ENCODE data around the gene KCNK3. TPM values are rescaled to one million over a fixed set of nuclear protein-coding genes. Genes with fewer than 3 reads are reported as not detected.

Gene KCNK3
- total RNA-seq, 1 donor from 2014 or later = 2.7 TPM

DNA sequence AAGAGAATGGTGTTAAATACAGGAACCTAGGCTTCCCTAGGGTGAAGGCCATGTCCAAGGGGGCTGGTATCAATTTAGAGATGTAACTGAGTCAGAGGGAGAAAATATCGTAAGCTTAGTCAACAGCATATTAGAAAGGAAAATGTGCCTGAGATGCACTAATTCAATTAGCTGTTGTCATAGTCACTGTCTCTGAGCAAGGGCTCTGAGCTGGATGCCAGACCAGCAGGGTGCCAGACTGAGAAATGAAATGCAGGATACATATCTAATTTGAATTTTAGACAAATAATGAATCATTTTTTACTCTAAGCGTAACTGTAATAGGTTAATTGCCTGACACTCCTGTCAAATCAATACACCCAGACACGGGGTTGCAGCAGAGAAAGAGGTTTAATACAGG lies 60.1 kb downstream of the KCNK3 start:
- Mint-ChIP-seq H3K4me1 (ENCODE audit: unreplicated experiment) (peaks cover 12% of the 10 kb centered on the region), H3K27me3 (no peaks in the 10 kb centered on the region), H3K27ac (no peak overlapping the region), H3K4me3 (no peak overlapping the region), H3K36me3 (no peaks in the 10 kb centered on the region), H3K9me3 (peaks cover 4% of the 10 kb centered on the region)
- TF ChIP-seq, protein P1, sequence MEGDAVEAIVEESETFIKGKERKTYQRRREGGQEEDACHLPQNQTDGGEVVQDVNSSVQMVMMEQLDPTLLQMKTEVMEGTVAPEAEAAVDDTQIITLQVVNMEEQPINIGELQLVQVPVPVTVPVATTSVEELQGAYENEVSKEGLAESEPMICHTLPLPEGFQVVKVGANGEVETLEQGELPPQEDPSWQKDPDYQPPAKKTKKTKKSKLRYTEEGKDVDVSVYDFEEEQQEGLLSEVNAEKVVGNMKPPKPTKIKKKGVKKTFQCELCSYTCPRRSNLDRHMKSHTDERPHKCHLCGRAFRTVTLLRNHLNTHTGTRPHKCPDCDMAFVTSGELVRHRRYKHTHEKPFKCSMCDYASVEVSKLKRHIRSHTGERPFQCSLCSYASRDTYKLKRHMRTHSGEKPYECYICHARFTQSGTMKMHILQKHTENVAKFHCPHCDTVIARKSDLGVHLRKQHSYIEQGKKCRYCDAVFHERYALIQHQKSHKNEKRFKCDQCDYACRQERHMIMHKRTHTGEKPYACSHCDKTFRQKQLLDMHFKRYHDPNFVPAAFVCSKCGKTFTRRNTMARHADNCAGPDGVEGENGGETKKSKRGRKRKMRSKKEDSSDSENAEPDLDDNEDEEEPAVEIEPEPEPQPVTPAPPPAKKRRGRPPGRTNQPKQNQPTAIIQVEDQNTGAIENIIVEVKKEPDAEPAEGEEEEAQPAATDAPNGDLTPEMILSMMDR (conservative IDR thresholded peaks at IDR 0.05) = no peak
- no peak for DNase-seq (ENCODE audit: extremely low spot score, unreplicated experiment)

DNA sequence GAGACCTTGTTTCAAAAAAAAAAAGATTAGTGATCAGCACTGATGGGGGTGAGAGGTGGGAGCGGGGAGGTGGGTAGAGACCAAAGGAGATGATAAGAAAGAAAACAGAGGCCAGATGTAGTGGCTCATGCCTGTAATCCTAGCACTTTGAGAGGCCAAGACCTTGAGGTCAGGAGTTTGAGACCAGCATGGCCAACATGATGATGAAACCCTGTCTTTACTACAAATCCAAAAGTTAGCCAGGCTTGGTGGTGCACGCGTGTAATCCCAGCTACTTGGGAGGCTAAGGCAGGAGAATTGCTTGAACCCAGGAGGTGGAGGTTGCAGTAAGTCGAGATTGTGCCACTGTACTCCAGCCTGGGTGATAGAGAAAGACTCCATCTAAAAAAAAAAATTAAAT lies 62.0 kb downstream of the KCNK3 start:
- Mint-ChIP-seq H3K4me3 (no peak overlapping the region), H3K27ac (no peak overlapping the region), H3K9me3 (peaks cover 4% of the 10 kb centered on the region), H3K4me1 (ENCODE audit: unreplicated experiment) (peaks cover 22% of the 10 kb centered on the region), H3K36me3 (no peaks in the 10 kb centered on the region), H3K27me3 (no peaks in the 10 kb centered on the region)
- TF ChIP-seq, protein P1 (conservative IDR thresholded peaks at IDR 0.05) = no peak
- no peak for DNase-seq (ENCODE audit: extremely low spot score, unreplicated experiment)

DNA sequence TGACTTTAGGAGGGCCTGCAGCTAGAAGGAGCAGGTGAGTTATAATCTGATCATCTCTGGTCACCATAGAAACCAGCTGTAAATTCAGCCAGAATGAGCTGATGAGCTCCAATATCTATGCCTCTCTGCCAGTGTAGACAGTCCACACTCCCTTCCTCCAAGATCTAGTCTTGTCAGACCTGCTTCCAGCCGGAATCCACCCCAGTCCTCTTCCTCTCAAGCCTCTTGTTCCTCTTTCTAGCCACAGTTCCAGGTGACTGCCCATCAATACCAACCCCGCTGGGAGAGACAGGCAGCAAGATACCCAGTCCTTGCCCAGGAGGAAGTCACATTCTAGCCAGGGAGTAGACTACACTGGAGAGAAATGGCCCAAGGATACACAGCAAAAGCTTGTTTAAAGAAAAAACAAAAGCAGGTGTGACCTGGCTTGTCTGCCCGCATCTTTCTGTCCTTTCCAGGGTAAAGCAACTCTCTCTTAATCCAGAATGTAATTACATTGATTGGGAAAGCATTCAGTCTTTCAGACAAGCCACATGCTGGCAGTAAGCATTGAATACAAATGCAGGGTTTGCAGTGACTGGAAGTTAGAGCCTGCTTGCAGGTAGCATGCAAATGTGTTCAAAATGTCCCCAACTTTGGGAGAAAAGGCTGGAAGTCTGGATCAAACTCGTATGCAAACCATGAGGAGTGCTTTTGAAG lies 62.6 kb downstream of the KCNK3 start:
- Mint-ChIP-seq H3K27ac (peak overlapping the region; percentile 62), H3K27me3 (no peaks in the 10 kb centered on the region), H3K4me3 (no peak overlapping the region), H3K4me1 (ENCODE audit: unreplicated experiment) (peaks cover 18% of the 10 kb centered on the region), H3K9me3 (peaks cover 4% of the 10 kb centered on the region), H3K36me3 (no peaks in the 10 kb centered on the region)
- DNase-seq (ENCODE audit: extremely low spot score, unreplicated experiment) = no peak
- TF ChIP-seq, protein P1 (conservative IDR thresholded peaks at IDR 0.05) = no peak

DNA sequence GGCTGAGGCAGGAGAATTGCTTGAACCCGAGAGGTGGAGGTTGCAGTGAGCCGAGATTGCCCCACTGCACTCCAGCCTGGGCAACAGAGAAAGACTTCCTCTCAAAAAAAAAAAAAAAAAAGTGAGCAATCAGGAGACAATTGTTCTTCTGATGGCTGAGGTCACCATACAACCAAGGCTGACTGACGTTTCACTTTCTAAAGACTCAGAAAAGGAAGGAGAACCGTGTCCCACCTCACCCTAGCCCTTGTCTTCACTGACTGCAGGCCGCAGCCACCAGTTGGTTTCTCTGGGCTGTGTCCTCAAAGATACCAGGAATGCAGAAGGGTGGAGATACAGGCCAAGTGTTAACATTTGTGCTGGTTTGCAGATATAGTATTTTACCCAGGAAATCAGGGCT lies 63.8 kb downstream of the KCNK3 start:
- Mint-ChIP-seq H3K9me3 (peaks cover 2% of the 10 kb centered on the region), H3K27me3 (no peaks in the 10 kb centered on the region), H3K36me3 (no peaks in the 10 kb centered on the region), H3K4me3 (no peak overlapping the region), H3K4me1 (ENCODE audit: unreplicated experiment) (peaks cover 14% of the 10 kb centered on the region), H3K27ac (no peak overlapping the region)
- TF ChIP-seq, protein P1 (conservative IDR thresholded peaks at IDR 0.05) = no peak
- DNase-seq (ENCODE audit: extremely low spot score, unreplicated experiment) = no peak

DNA sequence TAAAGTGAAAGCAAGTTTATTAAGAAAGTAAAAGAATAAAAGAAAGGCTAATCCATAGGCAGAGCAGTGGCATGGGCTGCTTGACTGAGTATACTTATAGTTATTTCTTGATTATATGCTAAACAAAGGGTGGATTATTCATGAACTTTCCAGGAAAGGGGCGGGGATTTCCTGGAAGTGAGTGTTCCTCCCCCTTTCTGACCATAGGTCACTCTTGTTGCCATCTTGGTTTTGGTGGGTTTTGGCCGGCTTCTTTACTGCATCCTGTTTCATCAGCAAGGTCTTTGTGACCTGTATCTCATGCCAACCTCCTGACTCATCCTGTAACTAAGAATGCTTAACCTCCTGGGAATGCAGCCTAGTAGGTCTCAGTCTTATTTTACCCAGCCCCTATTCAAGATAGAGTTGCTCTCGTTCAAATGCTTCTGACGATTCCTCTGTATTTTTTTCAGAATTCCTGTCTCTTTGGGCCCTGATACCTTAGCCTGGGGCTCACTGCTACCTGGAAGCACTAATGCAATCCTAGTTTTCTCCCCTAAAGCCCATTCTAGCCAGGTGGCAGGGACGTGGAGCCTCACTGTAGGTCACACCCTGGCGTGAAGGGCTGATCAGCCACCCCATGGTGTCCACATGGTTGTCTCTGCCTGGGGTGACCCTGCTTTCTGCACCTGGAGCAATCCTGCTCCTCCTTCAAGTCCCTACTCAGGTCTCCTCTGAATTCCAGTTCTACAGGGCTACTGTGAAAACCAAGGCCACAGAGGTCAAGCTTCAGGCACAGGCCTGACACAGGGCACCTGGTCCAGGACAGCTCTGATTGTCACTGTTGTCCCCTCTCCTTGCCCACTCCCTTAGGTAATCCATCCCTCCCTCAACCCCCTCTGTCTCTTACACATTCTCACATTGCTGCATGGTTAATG lies 65.6 kb downstream of the KCNK3 start:
- peaks cover 11% of the 10 kb centered on the region for H3K4me1 Mint-ChIP-seq (ENCODE audit: unreplicated experiment)
- H3K4me3 Mint-ChIP-seq = peak overlapping the region; percentile 40
- DNase-seq (ENCODE audit: extremely low spot score, unreplicated experiment) = no peak
- H3K27ac Mint-ChIP-seq = peak overlapping the region; percentile 94
- TF ChIP-seq, protein P1 (conservative IDR thresholded peaks at IDR 0.05) = no peak
- no peaks in the 10 kb centered on the region for H3K9me3 Mint-ChIP-seq
- H3K27me3 Mint-ChIP-seq = no peaks in the 10 kb centered on the region
- no peaks in the 10 kb centered on the region for H3K36me3 Mint-ChIP-seq

Measured in type B pancreatic cell (in vitro differentiated cells).